PFSK-1 (cell line): ENCODE results near the gene UCP2.

Source experiments
- FOXP2 ChIP-seq: optimal IDR thresholded peaks from 2 replicates; pipeline ENCODE3; 2011; ENCODE audit warnings: borderline replicate concordance, control low read depth, inconsistent platforms; ENCODE audit not compliant: insufficient read depth; ENCODE audit errors: extremely low read length, extremely low read depth
- POLR2AphosphoS5 ChIP-seq: IDR thresholded peaks from 2 replicates; pipeline ENCODE4 v1.6.1; 2012; ENCODE audit warnings: low read depth, mild to moderate bottlenecking, control low read depth, low read length, moderate library complexity
- REST ChIP-seq, 2 experiments: IDR thresholded peaks; 2 replicates each; pipeline versions ENCODE4 v1.6.1 to v1.8.0; 2011 to 2012; ENCODE audit warnings: low read depth in 2 of 2, low read length in 2 of 2, control low read depth in 1 of 2, inconsistent platforms in 1 of 2, mild to moderate bottlenecking in 1 of 2, moderate library complexity in 1 of 2; ENCODE audit not compliant: insufficient read depth in 1 of 2
- SIN3A ChIP-seq: IDR thresholded peaks from 2 replicates; pipeline ENCODE4 v1.6.1; 2012; ENCODE audit warnings: mild to moderate bottlenecking, low read length, moderate library complexity, borderline replicate concordance; ENCODE audit not compliant: insufficient read depth
- TAF1 ChIP-seq: IDR thresholded peaks from 2 replicates; pipeline ENCODE4 v1.6.1; 2012; ENCODE audit warnings: low read length, control low read depth, borderline replicate concordance; ENCODE audit not compliant: insufficient read depth

The UCP2 gene

GRCh38 chr11:73974604-73975478, 7.8 kb downstream of the UCP2 start:
- TF ChIP-seq FOXP2 (no peak), REST (IDR thresholded peaks at IDR 0.05; ENCODE audit: insufficient read depth in 1 of 2, low read depth in 2 of 2, low read length in 2 of 2) (no peak), TAF1 (no peak), POLR2AphosphoS5 (no peak), SIN3A (no peak)

- TF ChIP-seq REST (IDR thresholded peaks at IDR 0.05; ENCODE audit: insufficient read depth in 1 of 2, low read depth in 2 of 2, low read length in 2 of 2), result no peak
- no peak for TF ChIP-seq FOXP2
- no peak for TF ChIP-seq TAF1
- no peak for TF ChIP-seq POLR2AphosphoS5
- TF ChIP-seq SIN3A, result no peak
Measured at GRCh38 chr11:73972620-73973449, 9.8 kb downstream of the UCP2 start.

GRCh38 chr11:73972187-73972586, 10.5 kb downstream of the UCP2 start:
- TF ChIP-seq SIN3A, result no peak
- TF ChIP-seq TAF1, result no peak
- no peak for TF ChIP-seq POLR2AphosphoS5
- TF ChIP-seq REST (IDR thresholded peaks at IDR 0.05; ENCODE audit: insufficient read depth in 1 of 2, low read depth in 2 of 2, low read length in 2 of 2), result no peak
- TF ChIP-seq FOXP2, result no peak

- no peak for TF ChIP-seq FOXP2
- TF ChIP-seq TAF1, result no peak
- no peak for TF ChIP-seq POLR2AphosphoS5
- no peak for TF ChIP-seq REST (IDR thresholded peaks at IDR 0.05; ENCODE audit: insufficient read depth in 1 of 2, low read depth in 2 of 2, low read length in 2 of 2)
- TF ChIP-seq SIN3A, result no peak
Measured at GRCh38 chr11:73971175-73971719, 11.4 kb downstream of the UCP2 start.
